ENCODE data around the gene C6orf136.

C6orf136 gene

DNA sequence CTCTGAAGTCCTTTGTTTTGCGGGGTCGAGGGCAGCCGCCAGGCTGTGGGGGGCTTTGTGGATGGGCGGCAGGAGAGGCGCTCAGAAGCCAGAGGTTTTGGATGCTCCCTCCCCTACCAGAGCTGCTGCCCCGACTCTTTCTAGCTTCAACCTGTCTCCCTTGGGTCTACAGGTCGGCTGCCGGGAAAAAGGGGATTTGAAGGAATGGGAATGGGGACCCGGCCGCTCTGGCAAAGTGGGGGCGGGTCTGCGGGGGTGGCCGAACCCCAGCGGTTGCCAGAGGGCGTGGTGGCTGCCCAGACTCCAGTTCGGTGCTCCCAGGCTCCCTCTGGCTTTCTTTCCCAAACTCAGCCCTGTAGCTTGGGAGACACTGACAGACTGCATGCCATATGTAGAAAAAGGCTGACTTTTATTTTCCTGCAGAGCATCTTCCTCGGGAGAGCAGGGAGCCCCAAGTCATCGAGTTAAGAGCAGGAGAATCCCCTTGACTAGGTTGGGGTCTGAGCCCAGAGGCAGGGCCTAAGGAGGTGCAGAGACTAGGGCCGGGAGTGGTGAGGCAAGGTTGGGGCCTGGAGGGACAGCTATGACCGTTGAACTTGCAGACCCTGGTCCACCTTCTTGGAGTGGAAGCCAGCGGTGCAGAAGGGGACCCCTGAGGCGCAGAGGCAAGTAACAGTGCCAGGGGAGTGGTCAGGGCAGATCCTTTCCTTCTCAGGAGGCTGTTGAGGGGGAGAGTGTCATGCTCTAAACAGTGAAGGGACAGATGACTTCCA is 40.9 kb downstream of the C6orf136 start:
- DNase-seq, result no peak

DNA sequence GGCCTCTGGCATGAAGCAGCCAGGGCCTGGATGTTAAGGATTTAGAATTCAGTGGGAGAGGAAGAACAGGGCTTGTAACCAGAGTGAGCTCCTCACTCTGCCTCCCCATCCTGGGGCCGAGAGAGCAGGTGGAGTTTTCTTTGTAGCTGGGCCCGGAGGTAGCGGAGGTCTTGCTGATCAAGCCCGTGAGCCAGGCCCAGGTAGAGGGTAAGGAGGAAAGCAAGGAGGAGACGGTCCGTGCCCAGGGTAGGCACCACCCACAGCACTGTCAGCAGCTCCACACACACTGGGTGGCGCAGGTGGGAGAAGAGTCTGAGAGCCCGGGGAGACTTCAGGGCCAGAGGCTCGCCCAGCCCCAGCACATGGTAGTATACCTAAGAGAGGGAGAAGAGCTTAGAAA is 41.6 kb downstream of the C6orf136 start:
- DNase-seq, result no peak

GRCh38 chr6:30689022-30689865 is 42.3 kb downstream of the C6orf136 start:
- no peak for DNase-seq

- no peak for DNase-seq
These were observed 43.1 kb downstream of the C6orf136 start for GRCh38 chr6:30689985-30690384.

GRCh38 chr6:30690403-30691207 is 43.7 kb downstream of the C6orf136 start, which contains the start of gene NRM:
TSS of gene NRM (minus strand) at chr6:30690984. CDS start at chr6:30690974, 10 bp downstream.
- peak; percentile 76 for DNase-seq

DNA sequence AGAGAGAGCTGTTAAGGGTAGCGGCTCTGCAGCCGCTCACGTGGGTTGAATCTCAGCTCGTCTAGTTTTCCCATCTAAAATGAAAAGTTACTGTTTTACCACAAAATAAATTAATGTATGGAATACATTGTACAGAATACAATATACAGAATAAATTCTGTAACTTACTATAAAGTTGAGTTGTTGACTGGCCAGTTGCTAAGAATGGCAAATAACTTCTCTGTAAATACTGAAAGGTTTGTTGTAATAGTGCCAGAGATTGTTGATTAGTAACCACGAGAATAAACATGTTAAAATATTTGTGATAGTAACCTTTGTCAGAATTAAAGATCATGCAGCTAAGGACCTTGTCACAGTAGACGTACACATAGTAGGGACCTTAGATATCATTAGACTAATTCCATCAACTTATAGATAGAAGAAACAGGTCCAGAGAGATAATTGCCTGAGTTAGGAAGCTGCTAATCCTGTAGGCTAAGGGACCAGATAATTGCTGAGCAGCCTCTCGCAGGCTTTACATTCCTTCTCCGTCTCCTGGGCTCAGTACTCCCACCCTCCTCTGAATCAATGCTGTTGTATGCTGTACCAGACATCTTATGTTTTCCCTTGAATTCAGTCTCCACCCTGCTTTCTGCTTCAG is 44.4 kb downstream of the C6orf136 start:
- DNase-seq, result no peak

GRCh38 chr6:30696432-30696831 is 49.5 kb downstream of the C6orf136 start:
- no peak for DNase-seq

DNA sequence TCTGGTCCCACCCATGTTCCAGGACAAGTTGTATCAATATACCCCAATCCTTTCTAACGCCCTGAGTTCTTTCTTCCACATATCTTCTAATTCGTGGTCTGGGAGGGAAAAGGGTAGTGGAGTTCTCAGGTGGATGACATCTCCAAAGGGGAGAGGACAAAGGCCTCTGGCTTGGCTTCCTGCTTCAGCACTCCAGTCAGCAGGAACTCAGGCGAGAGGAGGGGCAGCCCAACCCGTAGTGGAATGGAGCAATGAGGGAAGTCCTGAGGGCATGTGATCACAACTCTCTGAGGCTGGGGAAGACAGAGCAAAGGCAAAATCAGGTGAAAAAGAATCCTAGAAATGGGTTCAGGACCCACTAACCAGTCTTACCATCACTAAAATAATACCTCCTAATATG is 53.4 kb downstream of the C6orf136 start:
- no peak for DNase-seq
